HT1080 (cell line): Measurements from ENCODE around the gene RAB11B. TPM values are rescaled to one million over a fixed set of nuclear protein-coding genes. Genes with fewer than 3 reads are reported as not detected.
A peak's percentile ranks its signal among the peaks of the same experiment; 100 is the strongest.
"Not testable (repeated sequence)": the region's sequence is repeated elsewhere in the genome, so short reads cannot be mapped to it uniquely, and the experiment has no call there.

Experiments
- DNase-seq: peaks from one replicate; pipeline ENCODE4 v3.0.0-alpha.2; 2015; ENCODE audit warnings: low read depth
- total RNA-seq: library from RNA; depleted of rRNA; stranded (reverse); fragments of >200 nt; shearing (Covaris generic); gene quantifications from 2 replicates; pipeline ENCODE4 v1.2.3, GENCODE V29; 2014

The RAB11B gene
- total RNA-seq, 1 experiment from 2014 or later, result 10.7 TPM

DNA sequence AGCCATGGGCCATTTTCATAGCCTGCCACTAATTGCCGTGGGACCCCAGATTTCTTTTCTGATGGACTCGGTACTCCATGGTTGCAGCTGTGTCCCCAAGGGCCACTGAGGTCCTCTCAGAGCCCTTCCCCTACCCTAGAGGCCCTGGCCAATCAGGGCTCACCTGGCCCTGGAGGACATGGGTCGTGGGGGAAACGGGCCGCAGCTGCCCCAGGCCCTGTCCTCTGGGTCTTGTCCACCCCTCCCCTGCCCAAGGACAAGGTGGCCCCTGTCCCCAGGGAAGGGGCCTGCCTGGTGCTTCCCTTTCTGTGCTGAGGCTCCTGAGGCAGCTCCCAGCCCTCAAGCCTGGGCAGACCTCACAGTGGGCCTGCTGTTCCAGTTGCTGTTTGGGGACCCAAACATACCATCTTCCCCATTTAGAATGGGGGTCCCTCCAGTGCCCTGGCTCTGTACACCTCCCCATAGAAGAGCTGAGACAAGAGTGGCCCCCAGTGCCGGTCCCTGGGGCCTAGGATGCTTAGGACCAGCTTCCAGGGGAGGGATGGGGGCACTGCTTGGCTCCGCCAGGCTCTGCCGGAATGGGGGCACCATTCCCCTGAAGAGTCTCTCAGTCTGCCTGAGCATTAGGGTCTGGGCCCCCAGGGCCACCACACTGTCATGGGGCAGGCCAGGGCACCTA, 3.2 kb downstream of the RAB11B start:
- no peak for DNase-seq

- no peak for DNase-seq
These were observed 3.7 kb downstream of the RAB11B start for GRCh38 chr19:8393871-8394250.

GRCh38 chr19:8395621-8396082, 5.5 kb downstream of the RAB11B start:
- no peak for DNase-seq

DNA sequence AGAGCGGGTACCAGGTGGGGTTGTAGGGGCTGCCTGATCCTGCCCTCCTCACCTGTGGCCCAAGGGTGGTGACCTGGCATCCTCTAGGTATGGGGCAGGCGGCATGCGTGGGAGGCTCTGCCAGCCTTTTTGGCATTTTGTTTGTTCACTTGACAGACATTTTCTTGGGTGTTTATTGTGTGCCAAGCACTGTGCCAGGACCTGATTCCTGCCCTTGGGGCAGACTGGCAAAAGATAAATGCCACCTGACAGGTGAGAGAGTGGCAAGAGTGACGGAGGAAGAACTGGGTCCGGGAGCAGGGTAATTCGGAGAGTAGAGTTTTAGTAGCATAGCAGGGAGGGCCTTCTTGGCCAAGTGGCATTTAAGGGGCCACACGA, 6.0 kb downstream of the RAB11B start:
- DNase-seq, result no peak

DNA sequence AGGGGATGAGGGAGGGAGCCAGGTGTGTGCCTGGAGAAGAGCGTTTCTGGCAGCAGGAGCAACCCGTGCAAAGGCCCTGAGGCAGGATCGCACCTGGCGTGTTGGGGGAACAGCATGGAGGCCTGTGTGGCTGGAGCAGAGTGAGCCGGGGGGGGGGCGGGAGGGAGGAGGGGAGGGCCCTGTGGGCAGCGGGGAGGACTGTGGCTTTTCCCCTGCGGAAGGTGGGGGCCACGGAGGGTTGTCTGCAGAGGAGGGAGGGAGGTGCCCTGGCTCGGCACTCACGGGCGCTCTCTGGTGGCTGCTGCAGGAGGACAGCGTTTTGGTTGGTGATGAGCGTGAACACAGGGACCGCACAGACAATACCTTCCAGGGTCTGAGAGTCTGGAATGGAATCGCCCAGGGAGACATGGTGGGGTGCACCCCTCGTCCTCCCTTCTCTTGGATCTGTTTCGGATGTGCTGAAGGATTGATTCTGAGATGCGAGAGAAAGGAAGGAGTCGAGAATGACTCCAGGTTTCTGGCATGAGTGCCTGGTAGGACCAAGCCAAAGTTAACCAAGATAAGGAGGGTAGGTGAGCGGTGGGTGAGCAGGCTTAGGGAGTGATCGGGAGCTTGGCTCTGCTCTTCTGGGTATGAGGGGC, 6.5 kb downstream of the RAB11B start:
- DNase-seq, result peak; percentile 45

DNA sequence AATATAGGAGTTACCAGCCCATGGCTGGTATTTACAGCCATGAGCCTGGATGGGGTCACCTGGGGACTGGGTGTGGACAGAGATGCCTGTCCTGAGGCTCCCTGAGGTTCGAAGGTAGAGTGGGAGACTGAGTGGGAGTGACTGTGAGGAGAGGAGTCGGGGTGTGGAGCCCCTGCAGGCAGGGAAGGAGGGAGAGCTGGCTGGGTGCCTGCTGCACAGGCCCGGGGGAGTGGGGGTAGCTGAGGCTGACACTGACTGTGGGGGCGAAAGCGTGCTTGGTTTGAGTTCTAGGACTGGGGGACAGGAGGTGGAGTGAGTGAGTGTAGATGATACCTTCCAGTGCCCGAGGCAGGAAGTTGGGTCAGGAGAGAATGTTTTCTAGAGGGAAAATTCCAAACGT, 7.1 kb downstream of the RAB11B start:
- no peak for DNase-seq

DNA sequence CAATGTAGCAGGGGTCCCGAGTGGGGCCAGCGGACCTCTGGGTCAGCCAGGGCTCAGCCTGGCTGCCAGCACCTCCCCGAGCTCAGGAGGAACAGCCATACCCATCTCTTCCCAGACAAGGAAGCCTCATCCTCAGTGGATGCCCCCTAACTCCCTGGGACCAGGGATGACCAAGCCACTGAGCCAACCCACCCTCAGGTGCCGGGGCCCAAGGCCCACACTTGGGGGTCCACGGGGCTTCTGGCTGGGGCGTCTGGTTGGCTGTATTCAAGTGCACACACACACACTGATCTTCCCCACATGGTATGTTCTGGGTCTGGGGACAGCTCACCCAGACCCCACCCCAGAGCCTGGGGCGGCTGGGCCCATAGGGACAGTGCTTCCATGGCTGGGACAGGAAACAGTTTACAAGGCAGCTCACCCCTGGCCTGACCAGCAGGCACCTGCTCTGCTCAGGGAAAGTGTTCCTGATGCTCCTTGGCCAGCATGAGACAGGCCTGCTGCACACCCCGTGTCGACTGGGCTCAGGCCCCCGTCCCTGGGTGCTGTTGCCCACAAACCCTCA, 7.7 kb downstream of the RAB11B start:
- no peak for DNase-seq

DNA sequence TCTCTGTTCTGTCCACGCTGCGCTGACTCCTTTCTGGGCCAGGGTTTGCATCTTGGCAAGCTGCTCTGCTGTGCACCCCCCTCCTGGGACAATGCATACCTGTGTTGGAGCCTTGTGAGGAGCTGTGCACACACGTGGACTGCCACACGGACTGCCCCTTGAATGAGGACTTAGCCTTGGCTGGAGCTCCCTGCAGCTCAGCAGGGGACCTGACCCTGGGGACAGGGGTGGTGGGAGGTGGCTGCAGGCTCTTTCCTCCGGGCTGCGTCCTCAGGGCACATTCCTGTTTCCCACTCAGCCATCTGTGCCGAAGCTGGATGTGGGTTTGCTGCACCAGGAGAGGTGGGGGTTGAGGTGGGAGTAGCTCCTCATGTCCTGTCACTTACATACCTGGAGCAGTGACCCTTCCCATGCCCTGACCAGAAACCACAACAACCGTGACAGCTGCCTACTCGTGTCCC, 8.2 kb downstream of the RAB11B start:
- DNase-seq, result no peak

DNA sequence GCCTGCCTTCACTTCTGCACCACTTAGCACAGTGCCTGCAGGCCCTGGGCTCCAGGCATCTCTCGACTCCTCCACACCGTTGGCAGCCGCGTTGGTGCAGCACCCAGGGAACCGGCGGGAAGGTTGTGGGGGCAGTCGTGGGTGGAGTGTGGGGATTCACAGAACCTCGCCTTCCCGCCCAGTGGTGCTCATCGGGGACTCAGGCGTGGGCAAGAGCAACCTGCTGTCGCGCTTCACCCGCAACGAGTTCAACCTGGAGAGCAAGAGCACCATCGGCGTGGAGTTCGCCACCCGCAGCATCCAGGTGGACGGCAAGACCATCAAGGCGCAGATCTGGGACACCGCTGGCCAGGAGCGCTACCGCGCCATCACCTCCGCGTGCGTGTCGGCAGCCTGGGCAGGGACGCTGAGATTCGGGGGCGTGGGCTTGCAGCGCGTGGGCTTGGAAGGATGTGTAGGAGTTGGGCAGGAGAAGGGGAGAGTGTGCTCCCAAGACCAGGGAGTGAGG, 9.6 kb downstream of the RAB11B start:
- DNase-seq, result no peak

GRCh38 chr19:8401981-8402411, 11.8 kb downstream of the RAB11B start:
- DNase-seq, result no peak

- DNase-seq, result no peak
These were observed 13.1 kb downstream of the RAB11B start for GRCh38 chr19:8403098-8403819.

- DNase-seq, result no peak
These were observed 13.6 kb downstream of the RAB11B start for GRCh38 chr19:8403820-8404109.

DNA sequence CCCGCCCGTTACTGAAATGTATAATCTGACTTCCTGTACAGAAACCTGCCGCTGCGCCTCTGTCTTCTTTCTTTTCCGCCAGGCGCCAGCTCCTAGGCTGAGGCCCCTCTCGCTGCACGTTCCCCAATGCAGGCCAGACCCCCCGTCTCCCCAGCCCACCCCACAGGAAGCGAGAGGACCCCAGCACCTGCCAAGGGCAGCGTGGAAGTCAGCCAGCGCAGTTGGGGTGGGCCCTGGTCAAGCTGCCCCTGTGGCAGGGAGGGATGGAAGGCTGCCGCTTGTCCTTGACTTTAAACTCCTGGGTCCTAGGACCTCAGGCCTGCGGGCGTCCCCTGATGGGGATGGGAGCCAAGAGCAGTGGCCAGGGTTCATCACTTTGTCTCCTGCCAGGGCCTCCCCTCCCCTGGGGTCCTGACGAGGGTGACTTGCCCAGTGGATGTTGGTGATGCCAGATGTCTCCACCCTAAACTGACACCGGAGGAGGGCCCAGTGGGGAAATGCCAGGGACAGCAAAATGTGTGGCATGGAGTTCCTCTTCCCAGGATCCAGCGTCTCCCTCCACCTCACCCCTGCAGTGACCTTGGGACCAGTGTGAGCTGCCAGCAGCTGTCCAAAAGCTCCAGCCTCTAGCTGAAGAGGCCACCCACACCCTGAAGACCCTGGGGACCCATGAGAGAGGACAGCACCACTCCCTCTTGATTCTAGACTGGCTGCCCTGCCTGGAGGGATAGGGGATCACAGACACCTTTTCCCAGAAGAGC, 14.4 kb downstream of the RAB11B start:
- DNase-seq, result no peak

DNA sequence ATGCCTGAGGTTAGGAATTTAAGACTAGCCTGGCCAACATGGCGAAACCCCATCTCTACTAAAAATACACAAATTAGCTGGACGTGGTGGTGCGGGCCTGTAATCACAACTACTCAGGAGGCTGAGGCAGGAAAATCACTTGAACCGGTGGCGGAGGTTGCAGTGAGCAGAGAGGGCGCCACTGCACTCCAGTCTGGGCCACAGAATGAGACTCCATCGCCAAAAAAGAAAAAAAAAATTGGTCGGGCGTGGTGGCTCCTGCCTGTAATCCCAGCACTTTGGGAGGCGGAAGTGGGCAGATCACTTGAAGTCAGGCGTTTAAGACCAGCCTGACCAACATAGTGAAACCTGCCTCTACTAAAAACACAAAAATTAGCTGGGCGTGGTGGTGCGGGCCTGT, 20.6 kb downstream of the RAB11B start:
- DNase-seq, result not testable (repeated sequence)

- peak; percentile 87 for DNase-seq
These were observed 22.8 kb downstream of the RAB11B start, which contains the start of gene MARCHF2 for GRCh38 chr19:8412783-8413628. TSS of gene MARCHF2 (plus strand) at chr19:8413305. CDS start at chr19:8421841, 8,536 bp downstream.

DNA sequence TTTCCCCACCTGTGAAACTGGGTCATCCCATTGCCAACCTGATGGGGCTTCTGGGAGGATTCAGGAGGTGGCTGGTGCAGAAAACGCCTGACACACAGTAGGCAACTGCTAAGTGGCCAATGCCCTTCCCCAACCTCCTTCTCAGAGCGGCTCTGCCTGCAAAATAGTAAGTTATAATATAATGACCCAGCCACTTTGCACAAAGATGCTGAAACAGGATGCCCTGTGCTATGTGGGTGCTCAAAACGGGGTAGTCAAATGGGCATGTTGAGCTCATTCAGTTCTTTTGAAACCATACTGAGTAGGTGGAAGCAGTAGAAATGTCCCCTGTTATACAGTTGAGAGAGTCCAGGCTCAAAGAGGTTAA, 23.5 kb downstream of the RAB11B start:
- DNase-seq, result no peak

DNA sequence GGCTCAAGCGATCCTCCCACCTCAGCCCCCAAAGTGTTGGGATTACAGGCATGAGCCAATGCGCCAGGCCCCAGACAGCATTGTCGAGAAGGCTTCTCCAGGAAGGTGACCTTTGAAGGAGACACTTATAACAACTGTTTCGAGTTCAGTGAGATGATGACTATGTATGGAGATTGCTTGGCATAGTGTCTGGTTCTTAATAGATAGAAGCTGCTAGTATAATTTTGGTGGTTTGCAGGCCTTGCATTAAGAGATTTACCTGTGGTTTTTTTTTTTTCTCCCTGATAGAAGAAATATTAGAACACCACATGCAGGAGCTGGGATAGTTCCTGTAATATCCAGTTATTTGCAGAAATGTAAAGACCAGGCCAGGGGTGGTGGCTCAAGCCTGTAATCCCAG, 26.6 kb downstream of the RAB11B start:
- DNase-seq, result no peak

GRCh38 chr19:8421484-8422461, 31.6 kb downstream of the RAB11B start:
- no peak for DNase-seq

DNA sequence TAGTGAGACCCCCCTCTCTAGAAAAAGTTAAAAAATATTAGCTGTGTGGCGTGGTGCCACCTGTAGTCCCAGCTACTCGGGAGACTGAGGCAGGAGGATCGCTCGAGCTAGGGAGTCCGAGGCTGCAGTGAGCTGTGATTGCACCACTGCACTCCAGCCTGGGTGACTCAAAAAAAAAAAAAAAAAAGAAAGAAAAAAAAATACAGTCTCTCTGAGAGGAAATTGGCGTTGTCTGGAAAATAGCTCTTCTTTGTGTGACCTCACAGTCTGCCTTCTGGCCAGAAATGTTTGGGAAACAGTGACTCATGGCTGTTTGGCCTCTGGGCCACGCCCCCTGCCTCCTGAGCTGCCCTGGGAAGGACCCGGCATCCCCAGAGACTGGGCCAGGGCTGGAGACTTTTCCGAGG, 33.7 kb downstream of the RAB11B start:
- peak; percentile 96 for DNase-seq
